Retinal pigment epithelial cell (primary cell): Measurements from ENCODE around the gene DBF4B.

Experiments
- DNase-seq: peaks from one replicate; pipeline ENCODE4 v3.0.0-alpha.2; 2010; ENCODE audit warnings: low read depth
- H3K4me3 ChIP-seq: 2 replicates; pipeline ENCODE4 v1.5.1; 2011; ENCODE audit warnings: mild to moderate bottlenecking, low read length, control low read depth, moderate library complexity
- CTCF ChIP-seq: conservative IDR thresholded peaks from 2 replicates; pipeline ENCODE4 v1.5.1; 2011; ENCODE audit warnings: low read depth, low read length, control low read depth, inconsistent platforms

Gene DBF4B

GRCh38 chr17:44770166-44770925, 61.9 kb downstream of the DBF4B start:
- no peak for TF ChIP-seq CTCF
- no peak overlapping the region for H3K4me3 ChIP-seq

GRCh38 chr17:44772308-44773045, 64.0 kb downstream of the DBF4B start:
- TF ChIP-seq CTCF = no peak
- no peak for DNase-seq
- H3K4me3 ChIP-seq = no peak overlapping the region

More at GRCh38 chr17:44770166-44770925, 61.9 kb downstream of the DBF4B start:
- DNase-seq = no peak

- no peak for TF ChIP-seq CTCF
- no peak overlapping the region for H3K4me3 ChIP-seq
- DNase-seq = no peak
Observed at GRCh38 chr17:44773140-44773539, 64.7 kb downstream of the DBF4B start.

- TF ChIP-seq CTCF = peak; percentile 98
- DNase-seq = no peak
- H3K4me3 ChIP-seq = peak overlapping the region; percentile 63
Observed at GRCh38 chr17:44774271-44775135, 66.0 kb downstream of the DBF4B start.

GRCh38 chr17:44775136-44775837, 66.8 kb downstream of the DBF4B start:
- peak overlapping the region; percentile 63 for H3K4me3 ChIP-seq
- no peak for TF ChIP-seq CTCF
- peak; percentile 95 for DNase-seq

- no peak for DNase-seq
- TF ChIP-seq CTCF = no peak
- peak overlapping the region; percentile 63 for H3K4me3 ChIP-seq
Observed at GRCh38 chr17:44775838-44776621, 67.6 kb downstream of the DBF4B start.
